K562 (cell line): ENCODE results near the gene COX7B. TPM values are rescaled to one million over a fixed set of nuclear protein-coding genes. Genes with fewer than 3 reads are reported as not detected.

ENCODE experiments used
- ATAC-seq: fragments of 200-7000 bp; cut with Tn5 transposase; 3 replicates; pipeline ENCODE4 v1.9.1; 2020; ENCODE audit warnings: moderate library complexity
- BruUV-seq: library from RNA; stranded (reverse); fragments of 400-500 nt; replicated peaks from 2 replicates; lab custom pipeline; 2021; lab: Mats Ljungman, UMichigan
- CTCF ChIA-PET: fragments of 300-600 bp; formaldehyde crosslinking; extraction: SDS; loops from one replicate; lab custom pipeline; 2021; ENCODE audit warnings: low intra/inter-chr PET ratio; lab: Yijun Ruan, JAX
- POLR2A ChIA-PET: fragments of 300-600, 350-650 bp; sonication (Branson Sonifier 250); formaldehyde crosslinking; extraction: SDS; loops from one replicate; lab custom pipeline; 2021; ENCODE audit warnings: antibody characterized with exemption, inconsistent platforms; lab: Yijun Ruan, JAX
- DNase-seq, 4 experiments: peaks; one replicate each; pipeline versions ENCODE4 v3.0.0 to v3.0.0-alpha.2; 2011 to 2018; ENCODE audit warnings: low spot score in 3 of 4, mixed read lengths in 3 of 4; ENCODE audit errors: extremely low read depth in 1 of 4
- FAIRE-seq: peaks from 2 replicates; lab custom pipeline; 2011; peaks lifted over from hg19 to GRCh38; lab: Jason Lieb, UNC
- H2AFZ ChIP-seq: 2 replicates; pipeline ENCODE4 v1.6.0; 2011; ENCODE audit warnings: low read depth, low read length, control low read depth, inconsistent platforms
- H3K27ac ChIP-seq: fragments of 200-600 bp; 3 replicates; pipeline ENCODE4 v1.8.0; 2011; ENCODE audit warnings: low read depth, mild to moderate bottlenecking, control low read depth, inconsistent platforms, low read length, moderate library complexity, mixed read lengths; ENCODE audit errors: extremely low read depth
- H3K27me3 ChIP-seq, 2 experiments: fragments of 300-600 bp in 1 of 2; 2 replicates in 1 of 2; 3 replicates in 1 of 2; pipeline versions ENCODE4 v1.6.0 to v1.8.0; 2011; ENCODE audit warnings: inconsistent platforms in 2 of 2, low read length in 2 of 2, mild to moderate bottlenecking in 1 of 2, mixed read lengths in 1 of 2, moderate library complexity in 1 of 2; ENCODE audit not compliant: control insufficient read depth in 2 of 2, insufficient read depth in 2 of 2
- H3K36me3 ChIP-seq: fragments of 300-600 bp; 3 replicates; pipeline ENCODE4 v1.8.0; 2011; ENCODE audit warnings: mild to moderate bottlenecking, low read length, inconsistent platforms; ENCODE audit not compliant: control insufficient read depth, insufficient read depth
- H3K4me1 ChIP-seq, 2 experiments: fragments of 200-600 bp in 1 of 2; replicated peaks in 1 of 2; 2 replicates in 1 of 2; 3 replicates in 1 of 2; pipeline versions ENCODE4 v1.5.1 to v1.8.0; 2011; ENCODE audit warnings: inconsistent platforms in 2 of 2, low read length in 2 of 2, mild to moderate bottlenecking in 1 of 2, mixed read lengths in 1 of 2, moderate library complexity in 1 of 2; ENCODE audit not compliant: control insufficient read depth in 2 of 2, insufficient read depth in 2 of 2
- H3K4me2 ChIP-seq: 2 replicates; pipeline ENCODE4 v1.6.1; 2011; ENCODE audit warnings: low read length, control low read depth, inconsistent platforms, mixed read lengths; ENCODE audit not compliant: insufficient read depth
- H3K4me3 ChIP-seq: fragments of 200-600 bp; sonication (generic), shearing (Covaris generic); 2 replicates; pipeline ENCODE4 v1.5.1; 2016; ENCODE audit warnings: control low read depth, inconsistent platforms
- H3K79me2 ChIP-seq: fragments of 200-600 bp; 3 replicates; pipeline ENCODE4 v1.8.0; 2011; ENCODE audit warnings: low read length, inconsistent platforms; ENCODE audit not compliant: control insufficient read depth, insufficient read depth
- H3K9ac ChIP-seq, 2 experiments: 2 replicates each; pipeline versions ENCODE4 v1.6.0 to v1.6.1; 2011; ENCODE audit warnings: low read depth in 2 of 2, low read length in 2 of 2, control low read depth in 1 of 2, inconsistent platforms in 1 of 2, mild to moderate bottlenecking in 1 of 2, mixed read lengths in 1 of 2; ENCODE audit not compliant: insufficient read depth in 1 of 2
- H3K9me1 ChIP-seq: one replicate; pipeline ENCODE4 v1.6.0; 2011; ENCODE audit warnings: inconsistent platforms, mild to moderate bottlenecking, low read length, moderate library complexity; ENCODE audit not compliant: control insufficient read depth, insufficient read depth
- H3K9me3 ChIP-seq: replicated peaks from 2 replicates; pipeline ENCODE4 v1.5.1; 2011; ENCODE audit warnings: low read depth, low read length, inconsistent platforms; ENCODE audit not compliant: control insufficient read depth, insufficient read depth
- H4K20me1 ChIP-seq: replicated peaks from 2 replicates; pipeline ENCODE4 v1.6.1; 2011; ENCODE audit warnings: low read length, inconsistent platforms, mixed read lengths; ENCODE audit not compliant: control insufficient read depth, insufficient read depth
- ARHGAP35 ChIP-seq: fragments of 450-650 bp; IDR thresholded peaks from 2 replicates; pipeline ENCODE4 v1.6.1; 2018; ENCODE audit not compliant: partially characterized antibody
- ARID1B ChIP-seq: fragments of 450-650 bp; IDR thresholded peaks from 2 replicates; pipeline ENCODE4 v1.6.1; 2016; ENCODE audit warnings: antibody characterized with exemption, mild to moderate bottlenecking, inconsistent platforms
- BRD9 ChIP-seq: fragments of 450-650 bp; IDR thresholded peaks from 2 replicates; pipeline ENCODE4 v1.6.1; 2018; ENCODE audit warnings: low read depth; ENCODE audit not compliant: partially characterized antibody
- EHMT2 ChIP-seq: fragments of 450-650 bp; IDR thresholded peaks from 2 replicates; pipeline ENCODE4 v1.6.1; 2018; ENCODE audit warnings: antibody characterized with exemption
- FOXM1 ChIP-seq, 2 experiments: fragments of 450-650 bp in 1 of 2; sonication (generic) in 1 of 2; formaldehyde crosslinking in 1 of 2; IDR thresholded peaks; 2 replicates each; pipeline versions ENCODE4 v1.6.1 to v1.9.0; 2017 to 2022; ENCODE audit warnings: low read depth in 2 of 2, mild to moderate bottlenecking in 2 of 2, missing genetic modification reagents in 1 of 2, moderate library complexity in 1 of 2
- HMBOX1 ChIP-seq: sonication (generic); IDR thresholded peaks from 2 replicates; pipeline ENCODE4 v1.6.1; 2016
- NCOA2 ChIP-seq, 2 experiments: fragments of 450-650 bp; IDR thresholded peaks; 2 replicates each; pipeline ENCODE4 v1.6.1; 2018; ENCODE audit warnings: mild to moderate bottlenecking in 2 of 2, moderate library complexity in 1 of 2; ENCODE audit not compliant: partially characterized antibody in 2 of 2
- NCOR1 ChIP-seq: fragments of 450-650 bp; IDR thresholded peaks from 2 replicates; pipeline ENCODE4 v1.6.1; 2016; ENCODE audit warnings: mild to moderate bottlenecking, moderate library complexity
- POLR3A ChIP-seq: IDR thresholded peaks from 2 replicates; pipeline ENCODE4 v1.6.1; 2011; ENCODE audit warnings: borderline replicate concordance, mild to moderate bottlenecking, moderate library complexity; ENCODE audit not compliant: insufficient read length, insufficient read depth; ENCODE audit errors: extremely low read depth
- RBM14 ChIP-seq: fragments of 200-400 bp; formaldehyde crosslinking; IDR thresholded peaks from 2 replicates; pipeline ENCODE4 v1.6.1; 2018; ENCODE audit warnings: low read depth, mild to moderate bottlenecking, low read length, moderate library complexity, borderline replicate concordance; ENCODE audit not compliant: insufficient read depth
- SMAD3 ChIP-seq: fragments of 450-650 bp; formaldehyde crosslinking; conservative IDR thresholded peaks from 2 replicates; pipeline ENCODE4 v1.4.0; 2020; ENCODE audit warnings: mild to moderate bottlenecking
- ZFP91 ChIP-seq: sonication (generic); formaldehyde crosslinking; IDR thresholded peaks from 2 replicates; pipeline ENCODE4 v1.8.0; 2022; ENCODE audit warnings: mild to moderate bottlenecking, missing genetic modification reagents
- ZNF431 ChIP-seq: sonication (generic); formaldehyde crosslinking; IDR thresholded peaks from 2 replicates; pipeline ENCODE4 v1.8.0; 2022; ENCODE audit warnings: mild to moderate bottlenecking, missing genetic modification reagents
- ZNF75A ChIP-seq: fragments of 450-650 bp; formaldehyde crosslinking; IDR thresholded peaks from 2 replicates; pipeline ENCODE4 v1.4.0; 2020; ENCODE audit warnings: mild to moderate bottlenecking
- WGBS: fragments of 100-300 bp; shearing (Covaris generic); methylation state at CpG from one replicate; pipeline ENCODE4 v1.1.6; 2016; ENCODE audit warnings: low coverage, mixed read lengths; ENCODE audit not compliant: insufficient coverage; ENCODE audit errors: missing lambda C conversion rate; 5-methylcytosine and 5-hydroxymethylcytosine counted together
- in situ Hi-C: fragments of 300-500 bp; cut with MboI; formaldehyde crosslinking; loops from 4 replicates; pipeline ENCODE4 v1.15.0; 2018; ENCODE audit warnings: inconsistent platforms, mixed read lengths
- intact Hi-C: fragments of 100-400 bp; cut with micrococcal nuclease; formaldehyde crosslinking; loops from 2 replicates; pipeline ENCODE4 v1.14.2; 2022
- polyA plus RNA-seq, 8 experiments: library from polyadenylated mRNA; depleted of rRNA in 4 of 8; stranded (reverse) in 5 of 8; unstranded in 3 of 8; fragments of >200 nt; fragmentation: Nextera tagmentation in 2 of 8; fragmentation: Illumina TruSeq in 1 of 8; extraction: Ambion mirVana in 2 of 8; extraction: Trizol in 1 of 8; gene quantifications; 2 replicates each; pipeline versions ENCODE4 v1.2.1 to v1.2.3, GENCODE V29; 2011 to 2014; ENCODE audit warnings: inconsistent platforms in 1 of 8, missing spikeins in 1 of 8
- total RNA-seq, 7 experiments: library from RNA; depleted of rRNA in 6 of 7; stranded (reverse); fragments of >200 nt in 6 of 7; fragmentation: Illumina TruSeq in 2 of 7; extraction: Trizol in 2 of 7; gene quantifications; 2 replicates each; pipeline versions ENCODE4 v1.2.1 to v1.2.3, GENCODE V29; 2011 to 2021; ENCODE audit warnings: low replicate concordance in 1 of 7
- TF ChIP-seq, protein P1 (sequence below): fragments of 250-450 bp; sonication (Bioruptor Pico); IDR thresholded peaks from 2 replicates; pipeline ENCODE4 v1.4.0; 2020; ENCODE audit warnings: mild to moderate bottlenecking, moderate library complexity, borderline replicate concordance

Gene COX7B
- total and polyA plus RNA-seq, 9 of the 15 experiments (the other 6 are each of a cell fraction or from before 2014, with no cell fraction given): 549 to 2,891 (median 1,307) TPM

GRCh38 chrX:77925764-77926163 is 26.5 kb downstream of the COX7B start:
- no peak for ATAC-seq
- CTCF ChIA-PET: no interaction called here
- in situ Hi-C loops: no loop called here
- no peak for TF ChIP-seq BRD9
- TF ChIP-seq, protein P1, sequence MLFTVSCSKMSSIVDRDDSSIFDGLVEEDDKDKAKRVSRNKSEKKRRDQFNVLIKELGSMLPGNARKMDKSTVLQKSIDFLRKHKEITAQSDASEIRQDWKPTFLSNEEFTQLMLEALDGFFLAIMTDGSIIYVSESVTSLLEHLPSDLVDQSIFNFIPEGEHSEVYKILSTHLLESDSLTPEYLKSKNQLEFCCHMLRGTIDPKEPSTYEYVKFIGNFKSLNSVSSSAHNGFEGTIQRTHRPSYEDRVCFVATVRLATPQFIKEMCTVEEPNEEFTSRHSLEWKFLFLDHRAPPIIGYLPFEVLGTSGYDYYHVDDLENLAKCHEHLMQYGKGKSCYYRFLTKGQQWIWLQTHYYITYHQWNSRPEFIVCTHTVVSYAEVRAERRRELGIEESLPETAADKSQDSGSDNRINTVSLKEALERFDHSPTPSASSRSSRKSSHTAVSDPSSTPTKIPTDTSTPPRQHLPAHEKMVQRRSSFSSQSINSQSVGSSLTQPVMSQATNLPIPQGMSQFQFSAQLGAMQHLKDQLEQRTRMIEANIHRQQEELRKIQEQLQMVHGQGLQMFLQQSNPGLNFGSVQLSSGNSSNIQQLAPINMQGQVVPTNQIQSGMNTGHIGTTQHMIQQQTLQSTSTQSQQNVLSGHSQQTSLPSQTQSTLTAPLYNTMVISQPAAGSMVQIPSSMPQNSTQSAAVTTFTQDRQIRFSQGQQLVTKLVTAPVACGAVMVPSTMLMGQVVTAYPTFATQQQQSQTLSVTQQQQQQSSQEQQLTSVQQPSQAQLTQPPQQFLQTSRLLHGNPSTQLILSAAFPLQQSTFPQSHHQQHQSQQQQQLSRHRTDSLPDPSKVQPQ (CRISPR knock-in tag): no peak
- no peak for TF ChIP-seq EHMT2
- no peak for TF ChIP-seq NCOA2 (IDR thresholded peaks at IDR 0.05; ENCODE audit: partially characterized antibody in 2 of 2)
- TF ChIP-seq SMAD3: no peak
- no peak for TF ChIP-seq ARID1B
- TF ChIP-seq ZNF75A (CRISPR knock-in tag): no peak
- TF ChIP-seq POLR3A: no peak
- no peak for TF ChIP-seq HMBOX1
- no peak for TF ChIP-seq NCOR1
- TF ChIP-seq ARHGAP35: no peak
- no peak for TF ChIP-seq FOXM1 (IDR thresholded peaks at IDR 0.05; ENCODE audit: low read depth)
- no peak for TF ChIP-seq FOXM1 (CRISPR knock-in tag; IDR thresholded peaks at IDR 0.05; ENCODE audit: low read depth)
- no peak for TF ChIP-seq RBM14
- no peak for TF ChIP-seq ZNF431 (CRISPR knock-in tag)
- TF ChIP-seq ZFP91 (CRISPR knock-in tag): no peak

More at GRCh38 chrX:77925764-77926163, 26.5 kb downstream of the COX7B start:
- no peak overlapping the region for H3K9ac ChIP-seq
- POLR2A ChIA-PET: no interaction called here
- H3K27ac ChIP-seq: peak overlapping the region; percentile 51; the same call in 1 of the 3 replicates
- BruUV-seq: no TSS peak
- no peaks in the 10 kb centered on the region for H3K9me3 ChIP-seq
- H3K4me2 ChIP-seq: no peak overlapping the region
- H3K9me1 ChIP-seq: no peaks in the 10 kb centered on the region
- FAIRE-seq (no peak), DNase-seq (no peak)
- H3K36me3 ChIP-seq: no peaks in the 10 kb centered on the region; the same call in 2 of the 3 replicates
- peaks cover 92% of the 10 kb centered on the region for H3K79me2 ChIP-seq
- no peak overlapping the region for H3K4me3 ChIP-seq
- intact Hi-C loops: no loop called here
- H3K4me1 ChIP-seq: peaks cover 4% of the 10 kb centered on the region in 2 experiments; a peak in 3 of 5 replicates
- no peak overlapping the region for H2AFZ ChIP-seq
- no peaks in the 10 kb centered on the region for H3K27me3 ChIP-seq
- no peaks in the 10 kb centered on the region for H4K20me1 ChIP-seq
- 9% methylated on average over 3 of the region's 3 CpGs for WGBS
